K562 (cell line): Measurements from ENCODE around the gene MACROD2. TPM values are rescaled to one million over a fixed set of nuclear protein-coding genes. Genes with fewer than 3 reads are reported as not detected.

ENCODE experiments used
- ATAC-seq: fragments of 200-7000 bp; cut with Tn5 transposase; 3 replicates; pipeline ENCODE4 v1.9.1; 2020; ENCODE audit warnings: moderate library complexity
- BruUV-seq: library from RNA; stranded (reverse); fragments of 400-500 nt; replicated peaks from 2 replicates; lab custom pipeline; 2021; lab: Mats Ljungman, UMichigan
- CTCF ChIA-PET: fragments of 300-600 bp; formaldehyde crosslinking; extraction: SDS; loops from one replicate; lab custom pipeline; 2021; ENCODE audit warnings: low intra/inter-chr PET ratio; lab: Yijun Ruan, JAX
- POLR2A ChIA-PET: fragments of 300-600, 350-650 bp; sonication (Branson Sonifier 250); formaldehyde crosslinking; extraction: SDS; loops from one replicate; lab custom pipeline; 2021; ENCODE audit warnings: antibody characterized with exemption, inconsistent platforms; lab: Yijun Ruan, JAX
- DNase-seq, 4 experiments: peaks; one replicate each; pipeline versions ENCODE4 v3.0.0 to v3.0.0-alpha.2; 2011 to 2018; ENCODE audit warnings: low spot score in 3 of 4, mixed read lengths in 3 of 4; ENCODE audit errors: extremely low read depth in 1 of 4
- FAIRE-seq: peaks from 2 replicates; lab custom pipeline; 2011; peaks lifted over from hg19 to GRCh38; lab: Jason Lieb, UNC
- H2AFZ ChIP-seq: 2 replicates; pipeline ENCODE4 v1.6.0; 2011; ENCODE audit warnings: low read depth, low read length, control low read depth, inconsistent platforms
- H3K27ac ChIP-seq: fragments of 200-600 bp; 3 replicates; pipeline ENCODE4 v1.8.0; 2011; ENCODE audit warnings: low read depth, mild to moderate bottlenecking, control low read depth, inconsistent platforms, low read length, moderate library complexity, mixed read lengths; ENCODE audit errors: extremely low read depth
- H3K27me3 ChIP-seq, 2 experiments: fragments of 300-600 bp in 1 of 2; 2 replicates in 1 of 2; 3 replicates in 1 of 2; pipeline versions ENCODE4 v1.6.0 to v1.8.0; 2011; ENCODE audit warnings: inconsistent platforms in 2 of 2, low read length in 2 of 2, mild to moderate bottlenecking in 1 of 2, mixed read lengths in 1 of 2, moderate library complexity in 1 of 2; ENCODE audit not compliant: control insufficient read depth in 2 of 2, insufficient read depth in 2 of 2
- H3K36me3 ChIP-seq: fragments of 300-600 bp; 3 replicates; pipeline ENCODE4 v1.8.0; 2011; ENCODE audit warnings: mild to moderate bottlenecking, low read length, inconsistent platforms; ENCODE audit not compliant: control insufficient read depth, insufficient read depth
- H3K4me1 ChIP-seq, 2 experiments: fragments of 200-600 bp in 1 of 2; replicated peaks in 1 of 2; 2 replicates in 1 of 2; 3 replicates in 1 of 2; pipeline versions ENCODE4 v1.5.1 to v1.8.0; 2011; ENCODE audit warnings: inconsistent platforms in 2 of 2, low read length in 2 of 2, mild to moderate bottlenecking in 1 of 2, mixed read lengths in 1 of 2, moderate library complexity in 1 of 2; ENCODE audit not compliant: control insufficient read depth in 2 of 2, insufficient read depth in 2 of 2
- H3K4me2 ChIP-seq: 2 replicates; pipeline ENCODE4 v1.6.1; 2011; ENCODE audit warnings: low read length, control low read depth, inconsistent platforms, mixed read lengths; ENCODE audit not compliant: insufficient read depth
- H3K4me3 ChIP-seq: fragments of 200-600 bp; sonication (generic), shearing (Covaris generic); 2 replicates; pipeline ENCODE4 v1.5.1; 2016; ENCODE audit warnings: control low read depth, inconsistent platforms
- H3K79me2 ChIP-seq: fragments of 200-600 bp; 3 replicates; pipeline ENCODE4 v1.8.0; 2011; ENCODE audit warnings: low read length, inconsistent platforms; ENCODE audit not compliant: control insufficient read depth, insufficient read depth
- H3K9ac ChIP-seq, 2 experiments: 2 replicates each; pipeline versions ENCODE4 v1.6.0 to v1.6.1; 2011; ENCODE audit warnings: low read depth in 2 of 2, low read length in 2 of 2, control low read depth in 1 of 2, inconsistent platforms in 1 of 2, mild to moderate bottlenecking in 1 of 2, mixed read lengths in 1 of 2; ENCODE audit not compliant: insufficient read depth in 1 of 2
- H3K9me1 ChIP-seq: one replicate; pipeline ENCODE4 v1.6.0; 2011; ENCODE audit warnings: inconsistent platforms, mild to moderate bottlenecking, low read length, moderate library complexity; ENCODE audit not compliant: control insufficient read depth, insufficient read depth
- H3K9me3 ChIP-seq: replicated peaks from 2 replicates; pipeline ENCODE4 v1.5.1; 2011; ENCODE audit warnings: low read depth, low read length, inconsistent platforms; ENCODE audit not compliant: control insufficient read depth, insufficient read depth
- H4K20me1 ChIP-seq: replicated peaks from 2 replicates; pipeline ENCODE4 v1.6.1; 2011; ENCODE audit warnings: low read length, inconsistent platforms, mixed read lengths; ENCODE audit not compliant: control insufficient read depth, insufficient read depth
- CCNT2 ChIP-seq: IDR thresholded peaks from 2 replicates; pipeline ENCODE4 v1.6.1; 2011; ENCODE audit warnings: borderline replicate concordance, low read depth, mild to moderate bottlenecking, moderate library complexity, mixed read lengths, low read length; ENCODE audit not compliant: insufficient read length; ENCODE audit errors: extremely low read depth
- CREB3 ChIP-seq: fragments of 450-650 bp; conservative IDR thresholded peaks from 2 replicates; pipeline ENCODE4 v1.6.1; 2016; ENCODE audit warnings: missing genetic modification characterization, low read depth, mild to moderate bottlenecking, missing compliant biosample characterization, moderate library complexity
- DIDO1 ChIP-seq: fragments of 450-650 bp; IDR thresholded peaks from 2 replicates; pipeline ENCODE4 v1.6.1; 2016; ENCODE audit warnings: low read depth, missing biosample characterization, missing genetic modification characterization
- GTF2A2 ChIP-seq: IDR thresholded peaks from 2 replicates; pipeline ENCODE4 v1.6.1; 2016; ENCODE audit warnings: mild to moderate bottlenecking, missing genetic modification characterization, missing compliant biosample characterization
- HSF4 ChIP-seq: fragments of 250-450 bp; sonication (Bioruptor Pico); IDR thresholded peaks from 2 replicates; pipeline ENCODE4 v2.1.2; 2022; ENCODE audit warnings: mild to moderate bottlenecking, moderate library complexity, borderline replicate concordance
- MTA1 ChIP-seq: fragments of 450-650 bp; IDR thresholded peaks from 2 replicates; pipeline ENCODE4 v1.6.1; 2017; ENCODE audit warnings: borderline replicate concordance
- RUNX1 ChIP-seq: sonication (generic); IDR thresholded peaks from 2 replicates; pipeline ENCODE4 v1.6.1; 2016; ENCODE audit warnings: antibody characterized with exemption, low read depth
- SRSF9 ChIP-seq: fragments of 200-400 bp; formaldehyde crosslinking; IDR thresholded peaks from 2 replicates; pipeline ENCODE4 v1.6.1; 2017; ENCODE audit warnings: low read depth, low read length, borderline replicate concordance
- U2AF2 ChIP-seq: fragments of 200-400 bp; formaldehyde crosslinking; optimal IDR thresholded peaks from 2 replicates; pipeline ENCODE3; 2017; ENCODE audit warnings: low read depth, mild to moderate bottlenecking, low read length
- ZBED1 ChIP-seq: IDR thresholded peaks from 2 replicates; pipeline ENCODE4 v1.6.1; 2014
- ZKSCAN3 ChIP-seq: fragments of 250-450 bp; sonication (Bioruptor Pico); IDR thresholded peaks from 2 replicates; pipeline ENCODE4 v1.4.0; 2020
- ZNF280A ChIP-seq: fragments of 450-650 bp; IDR thresholded peaks from 2 replicates; pipeline ENCODE4 v1.6.1; 2018; ENCODE audit warnings: mild to moderate bottlenecking, low read depth; ENCODE audit not compliant: partially characterized antibody
- ZSCAN29 ChIP-seq: fragments of 450-650 bp; IDR thresholded peaks from 2 replicates; pipeline ENCODE4 v1.6.1; 2017
- WGBS: fragments of 100-300 bp; shearing (Covaris generic); methylation state at CpG from one replicate; pipeline ENCODE4 v1.1.6; 2016; ENCODE audit warnings: low coverage, mixed read lengths; ENCODE audit not compliant: insufficient coverage; ENCODE audit errors: missing lambda C conversion rate; 5-methylcytosine and 5-hydroxymethylcytosine counted together
- in situ Hi-C: fragments of 300-500 bp; cut with MboI; formaldehyde crosslinking; loops from 4 replicates; pipeline ENCODE4 v1.15.0; 2018; ENCODE audit warnings: inconsistent platforms, mixed read lengths
- intact Hi-C: fragments of 100-400 bp; cut with micrococcal nuclease; formaldehyde crosslinking; loops from 2 replicates; pipeline ENCODE4 v1.14.2; 2022
- polyA plus RNA-seq, 8 experiments: library from polyadenylated mRNA; depleted of rRNA in 4 of 8; stranded (reverse) in 5 of 8; unstranded in 3 of 8; fragments of >200 nt; fragmentation: Nextera tagmentation in 2 of 8; fragmentation: Illumina TruSeq in 1 of 8; extraction: Ambion mirVana in 2 of 8; extraction: Trizol in 1 of 8; gene quantifications; 2 replicates each; pipeline versions ENCODE4 v1.2.1 to v1.2.3, GENCODE V29; 2011 to 2014; ENCODE audit warnings: inconsistent platforms in 1 of 8, missing spikeins in 1 of 8
- total RNA-seq, 7 experiments: library from RNA; depleted of rRNA in 6 of 7; stranded (reverse); fragments of >200 nt in 6 of 7; fragmentation: Illumina TruSeq in 2 of 7; extraction: Trizol in 2 of 7; gene quantifications; 2 replicates each; pipeline versions ENCODE4 v1.2.1 to v1.2.3, GENCODE V29; 2011 to 2021; ENCODE audit warnings: low replicate concordance in 1 of 7
- TF ChIP-seq, protein P1 (sequence below): sonication (generic); formaldehyde crosslinking; IDR thresholded peaks from 2 replicates; pipeline ENCODE4 v1.8.0; 2022; ENCODE audit warnings: missing genetic modification reagents, mild to moderate bottlenecking, moderate library complexity, borderline replicate concordance

Gene MACROD2
- total and polyA plus RNA-seq, 9 of the 15 experiments (the other 6 are each of a cell fraction or from before 2014, with no cell fraction given), result not detected

GRCh38 chr20:14950633-14951032 is 955.3 kb downstream of the MACROD2 start:
- Histone ChIP-seq H4K20me1 (no peaks in the 10 kb centered on the region), H3K79me2 (no peaks in the 10 kb centered on the region), H3K4me3 (no peak overlapping the region), H3K9me3 (no peaks in the 10 kb centered on the region), H2AFZ (no peak overlapping the region), H3K4me2 (no peak overlapping the region), H3K4me1 (no peaks in the 10 kb centered on the region), H3K9me1 (no peaks in the 10 kb centered on the region), H3K27ac (no peak overlapping the region), H3K36me3 (no peaks in the 10 kb centered on the region)
- no peak for FAIRE-seq
- DNase-seq, result no peak
- TF ChIP-seq CCNT2 (no peak), DIDO1 (tag) (no peak), GTF2A2 (no peak)
- TF ChIP-seq, protein P1, sequence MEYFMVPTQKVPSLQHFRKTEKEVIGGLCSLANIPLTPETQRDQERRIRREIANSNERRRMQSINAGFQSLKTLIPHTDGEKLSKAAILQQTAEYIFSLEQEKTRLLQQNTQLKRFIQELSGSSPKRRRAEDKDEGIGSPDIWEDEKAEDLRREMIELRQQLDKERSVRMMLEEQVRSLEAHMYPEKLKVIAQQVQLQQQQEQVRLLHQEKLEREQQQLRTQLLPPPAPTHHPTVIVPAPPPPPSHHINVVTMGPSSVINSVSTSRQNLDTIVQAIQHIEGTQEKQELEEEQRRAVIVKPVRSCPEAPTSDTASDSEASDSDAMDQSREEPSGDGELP, result no peak
- TF ChIP-seq, all 486 proteins: peak for 0
- no peak for ATAC-seq
- no TSS peak for BruUV-seq
- CTCF ChIA-PET, result no interaction called here
- Histone ChIP-seq H3K27me3 (no peaks in the 10 kb centered on the region), H3K9ac (no peak overlapping the region)
- in situ Hi-C loops, result no loop called here
- intact Hi-C loops, result no loop called here
- POLR2A ChIA-PET, result no interaction called here
- 0% methylated on average over 1 of the region's 1 CpG for WGBS

- DNase-seq (no peak), FAIRE-seq (no peak), ATAC-seq (no peak)
- WGBS, result 0% methylated on average over 1 of the region's 1 CpG
- Histone ChIP-seq H3K79me2 (no peaks in the 10 kb centered on the region), H2AFZ (no peak overlapping the region), H3K9ac (no peak overlapping the region), H3K4me3 (no peak overlapping the region), H4K20me1 (no peaks in the 10 kb centered on the region), H3K27me3 (no peaks in the 10 kb centered on the region), H3K9me1 (no peaks in the 10 kb centered on the region), H3K4me1 (no peaks in the 10 kb centered on the region), H3K36me3 (no peaks in the 10 kb centered on the region), H3K27ac (no peak overlapping the region), H3K9me3 (no peaks in the 10 kb centered on the region), H3K4me2 (no peak overlapping the region)
- intact Hi-C loops, result no loop called here
- POLR2A ChIA-PET, result no interaction called here
- in situ Hi-C loops, result no loop called here
- CTCF ChIA-PET, result no interaction called here
- no TSS peak for BruUV-seq
- TF ChIP-seq ZNF280A, result no peak
- no peak for TF ChIP-seq U2AF2
- no peak for TF ChIP-seq ZKSCAN3 (CRISPR knock-in tag)
- no peak for TF ChIP-seq MTA1
- TF ChIP-seq HSF4 (CRISPR knock-in tag), result no peak
- TF ChIP-seq ZBED1, result no peak
- TF ChIP-seq SRSF9, result no peak
- no peak for TF ChIP-seq RUNX1
- no peak for TF ChIP-seq CREB3 (tag)
- no peak for TF ChIP-seq ZSCAN29
Observed at GRCh38 chr20:14951105-14951504, 955.8 kb downstream of the MACROD2 start.
